Liver (tissue), 9 donors: ENCODE data around the gene SLC66A2. TPM values are rescaled to one million over a fixed set of nuclear protein-coding genes. Genes with fewer than 3 reads are reported as not detected.

Source experiments
- DNase-seq: peaks from one replicate; pipeline ENCODE4 v3.0.0-alpha.2; 2017; ENCODE audit warnings: low spot score
- H3K27ac ChIP-seq, 2 donors: one replicate each; pipeline ENCODE4 v1.7.0; 2013; ENCODE audit warnings: inconsistent platforms in 2 of 2, low read length in 2 of 2, control low read depth in 1 of 2, low read depth in 1 of 2, mild to moderate bottlenecking in 1 of 2
- H3K27me3 ChIP-seq, 4 donors: one replicate each; pipeline versions ENCODE4 v1.6.1 to v1.7.0; 2013; ENCODE audit warnings: low read length in 3 of 4, inconsistent platforms in 1 of 4, mild to moderate bottlenecking in 1 of 4, moderate library complexity in 1 of 4; ENCODE audit not compliant: control insufficient read depth in 4 of 4, insufficient read depth in 4 of 4
- H3K36me3 ChIP-seq, 4 donors: one replicate each; pipeline versions ENCODE4 v1.6.1 to v1.7.0; 2013; ENCODE audit warnings: low read length in 3 of 4, mild to moderate bottlenecking in 3 of 4, low read depth in 1 of 4, moderate library complexity in 1 of 4; ENCODE audit not compliant: control insufficient read depth in 4 of 4, insufficient read depth in 3 of 4
- H3K4me1 ChIP-seq, 4 donors: one replicate each; pipeline versions ENCODE4 v1.6.1 to v1.7.0; 2013; ENCODE audit warnings: low read length in 3 of 4, mild to moderate bottlenecking in 3 of 4, moderate library complexity in 1 of 4; ENCODE audit not compliant: control insufficient read depth in 4 of 4, insufficient read depth in 4 of 4
- H3K4me3 ChIP-seq, 3 donors: one replicate each; pipeline versions ENCODE4 v1.6.1 to v1.7.0; 2013; ENCODE audit warnings: low read length in 3 of 3, control low read depth in 1 of 3, low read depth in 1 of 3, mild to moderate bottlenecking in 1 of 3
- H3K9ac ChIP-seq, 2 donors: one replicate each; pipeline ENCODE4 v1.7.0; 2013; ENCODE audit warnings: low read length in 2 of 2, mild to moderate bottlenecking in 2 of 2, moderate library complexity in 2 of 2, control low read depth in 1 of 2, low read depth in 1 of 2
- H3K9me3 ChIP-seq, 4 donors: one replicate each; pipeline versions ENCODE4 v1.6.1 to v1.7.0; 2013; ENCODE audit warnings: low read length in 3 of 4; ENCODE audit not compliant: control insufficient read depth in 4 of 4
- EGR1 ChIP-seq, 2 donors: IDR thresholded peaks; 2 replicates each; pipeline ENCODE4 v1.6.1; 2016 to 2018; ENCODE audit warnings: antibody characterized with exemption in 2 of 2, low read depth in 2 of 2
- FOXA2 ChIP-seq: IDR thresholded peaks from 2 replicates; pipeline ENCODE4 v1.6.1; 2016; ENCODE audit warnings: antibody characterized with exemption
- GABPA ChIP-seq, 2 donors: IDR thresholded peaks in 1 of 2; conservative IDR thresholded peaks in 1 of 2; 2 replicates each; pipeline ENCODE4 v1.6.1; 2016; ENCODE audit warnings: antibody characterized with exemption in 2 of 2, mild to moderate bottlenecking in 1 of 2, moderate library complexity in 1 of 2
- HNF4A ChIP-seq, 2 donors: conservative IDR thresholded peaks; 2 replicates each; pipeline ENCODE4 v1.6.1; 2016; ENCODE audit warnings: antibody characterized with exemption in 2 of 2, mild to moderate bottlenecking in 2 of 2
- HNF4G ChIP-seq: IDR thresholded peaks from 2 replicates; pipeline ENCODE4 v1.6.1; 2016; ENCODE audit warnings: antibody characterized with exemption
- JUND ChIP-seq, 2 donors: IDR thresholded peaks; 2 replicates each; pipeline ENCODE4 v1.6.1; 2016; ENCODE audit warnings: antibody characterized with exemption in 2 of 2
- RXRA ChIP-seq, 2 donors: IDR thresholded peaks; 2 replicates each; pipeline ENCODE4 v1.6.1; 2017 to 2018; ENCODE audit warnings: antibody characterized with exemption in 2 of 2, mild to moderate bottlenecking in 1 of 2
- SP1 ChIP-seq: IDR thresholded peaks from 2 replicates; pipeline ENCODE4 v1.6.1; 2018; ENCODE audit warnings: antibody characterized with exemption, mild to moderate bottlenecking
- TAF1 ChIP-seq: conservative IDR thresholded peaks from 2 replicates; pipeline ENCODE4 v1.6.1; 2016; ENCODE audit warnings: antibody characterized with exemption, mild to moderate bottlenecking
- YY1 ChIP-seq: IDR thresholded peaks from 2 replicates; pipeline ENCODE4 v1.6.1; 2016; ENCODE audit warnings: antibody characterized with exemption, mild to moderate bottlenecking
- WGBS: extraction: QIAGEN DNeasy Blood & Tissue Kit; methylation state at CpG from one replicate; pipeline ENCODE4 v1.1.7; 2013; 5-methylcytosine and 5-hydroxymethylcytosine counted together
- polyA plus RNA-seq, 2 donors: library from polyadenylated mRNA; stranded (reverse) in 1 of 2; unstranded in 1 of 2; fragments of 200-250 nt in 1 of 2; fragments of >200 nt in 1 of 2; fragmentation: Nextera tagmentation in 1 of 2; extraction: Ambion mirVana in 1 of 2; gene quantifications; one replicate each; pipeline versions ENCODE4 v1.2.1 to v1.2.3, GENCODE V29; 2013 to 2015
- total RNA-seq, 2 donors: library from RNA; depleted of rRNA; stranded (reverse); fragments of >200 nt; gene quantifications; one replicate each; pipeline ENCODE4 v1.2.3, GENCODE V29; 2014
- TF ChIP-seq, protein P1 (sequence below): IDR thresholded peaks from 2 replicates; pipeline ENCODE4 v1.6.1; 2016; ENCODE audit warnings: antibody characterized with exemption
- TF ChIP-seq, protein P2 (sequence below): IDR thresholded peaks from 2 replicates; pipeline ENCODE4 v1.6.1; 2016; ENCODE audit warnings: antibody characterized with exemption
- TF ChIP-seq, protein P3 (sequence below): fragments of 150-350 bp; IDR thresholded peaks from 2 replicates; pipeline ENCODE4 v1.5.1; 2017; ENCODE audit warnings: improper control_type of control experiment, low read depth, low read length; ENCODE audit not compliant: missing input control
- TF ChIP-seq, protein P4 (sequence below): IDR thresholded peaks from 2 replicates; pipeline ENCODE4 v1.6.1; 2016; ENCODE audit warnings: antibody characterized with exemption, mild to moderate bottlenecking
- TF ChIP-seq, protein P5 (sequence below): IDR thresholded peaks from 2 replicates; pipeline ENCODE4 v1.6.1; 2016; ENCODE audit warnings: antibody characterized with exemption
- donor health status: healthy.
- donor health status: healthy.
- donor health status: healthy.
- donor health status: healthy.
- donor health status: healthy.

SLC66A2 gene
- total and polyA plus RNA-seq, 4 donors: 47.8 to 107 (median 67.9) TPM

DNA sequence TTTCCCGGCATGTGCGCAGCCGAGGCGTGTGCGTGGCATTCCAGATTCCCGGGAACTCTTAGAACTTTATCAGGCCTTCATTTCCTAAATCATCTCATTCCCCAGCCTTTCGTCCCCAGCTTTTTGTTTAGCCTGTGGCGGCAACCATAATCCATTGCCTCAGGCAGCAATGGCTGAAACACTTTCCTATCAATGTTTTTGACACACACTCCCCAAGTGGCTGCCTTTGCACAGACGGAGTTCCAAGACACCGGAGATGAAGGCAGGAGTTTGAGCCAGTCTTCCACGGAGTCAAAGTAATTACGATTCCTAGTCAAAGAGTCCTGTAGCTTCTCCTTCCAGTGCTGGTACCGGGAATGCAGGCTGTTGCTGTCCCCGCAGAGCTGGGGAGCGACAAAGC lies 88.9 kb downstream of the SLC66A2 start:
- TF ChIP-seq YY1 (no peak), RXRA (IDR thresholded peaks at IDR 0.05) (no peak)
- TF ChIP-seq, protein P1, sequence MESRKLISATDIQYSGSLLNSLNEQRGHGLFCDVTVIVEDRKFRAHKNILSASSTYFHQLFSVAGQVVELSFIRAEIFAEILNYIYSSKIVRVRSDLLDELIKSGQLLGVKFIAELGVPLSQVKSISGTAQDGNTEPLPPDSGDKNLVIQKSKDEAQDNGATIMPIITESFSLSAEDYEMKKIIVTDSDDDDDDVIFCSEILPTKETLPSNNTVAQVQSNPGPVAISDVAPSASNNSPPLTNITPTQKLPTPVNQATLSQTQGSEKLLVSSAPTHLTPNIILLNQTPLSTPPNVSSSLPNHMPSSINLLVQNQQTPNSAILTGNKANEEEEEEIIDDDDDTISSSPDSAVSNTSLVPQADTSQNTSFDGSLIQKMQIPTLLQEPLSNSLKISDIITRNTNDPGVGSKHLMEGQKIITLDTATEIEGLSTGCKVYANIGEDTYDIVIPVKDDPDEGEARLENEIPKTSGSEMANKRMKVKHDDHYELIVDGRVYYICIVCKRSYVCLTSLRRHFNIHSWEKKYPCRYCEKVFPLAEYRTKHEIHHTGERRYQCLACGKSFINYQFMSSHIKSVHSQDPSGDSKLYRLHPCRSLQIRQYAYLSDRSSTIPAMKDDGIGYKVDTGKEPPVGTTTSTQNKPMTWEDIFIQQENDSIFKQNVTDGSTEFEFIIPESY: no peak
- TF ChIP-seq, protein P2, sequence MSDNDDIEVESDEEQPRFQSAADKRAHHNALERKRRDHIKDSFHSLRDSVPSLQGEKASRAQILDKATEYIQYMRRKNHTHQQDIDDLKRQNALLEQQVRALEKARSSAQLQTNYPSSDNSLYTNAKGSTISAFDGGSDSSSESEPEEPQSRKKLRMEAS: no peak
- Histone ChIP-seq H3K9me3 (peaks cover 0 to 2% (median 0%) of the 10 kb centered on the region in 4 donors), H3K4me1 (no peaks in the 10 kb centered on the region), H3K36me3 (no peaks in the 10 kb centered on the region), H3K27me3 (no peaks in the 10 kb centered on the region), H3K4me3 (no peak overlapping the region), H3K27ac (no peak overlapping the region), H3K9ac (no peak overlapping the region)
- peak; percentile 6 for DNase-seq
- WGBS: 88% methylated on average over 15 of the region's 15 CpGs

DNA sequence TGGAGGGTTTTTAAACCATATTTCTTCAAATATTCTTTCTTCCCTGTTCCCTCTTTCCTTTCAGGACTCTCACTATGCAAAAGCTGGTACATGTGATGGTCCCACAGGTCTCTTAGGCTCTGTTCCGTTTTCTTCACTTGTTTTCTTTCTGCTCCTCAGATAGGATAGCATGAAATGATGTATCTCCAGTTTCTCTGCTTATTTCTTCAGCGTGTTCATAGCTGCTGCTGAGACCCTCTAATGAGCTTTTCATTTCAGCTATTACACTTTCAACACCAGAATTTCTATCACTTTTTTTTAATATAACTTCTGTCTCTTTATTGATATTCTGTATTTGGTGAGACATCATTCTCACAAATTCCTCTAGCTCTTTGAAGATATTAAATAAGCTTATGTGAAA lies 89.8 kb downstream of the SLC66A2 start:
- peaks cover 0 to 2% (median 0%) of the 10 kb centered on the region in 4 donors for H3K9me3 ChIP-seq
- H3K27ac ChIP-seq: no peak overlapping the region
- H3K36me3 ChIP-seq: no peaks in the 10 kb centered on the region
- H3K4me3 ChIP-seq: no peak overlapping the region
- no peak for TF ChIP-seq EGR1 (IDR thresholded peaks at IDR 0.05; ENCODE audit: low read depth in 2 of 2)
- TF ChIP-seq SP1: no peak
- no peak for TF ChIP-seq TAF1
- TF ChIP-seq YY1: no peak
- TF ChIP-seq, protein P3, sequence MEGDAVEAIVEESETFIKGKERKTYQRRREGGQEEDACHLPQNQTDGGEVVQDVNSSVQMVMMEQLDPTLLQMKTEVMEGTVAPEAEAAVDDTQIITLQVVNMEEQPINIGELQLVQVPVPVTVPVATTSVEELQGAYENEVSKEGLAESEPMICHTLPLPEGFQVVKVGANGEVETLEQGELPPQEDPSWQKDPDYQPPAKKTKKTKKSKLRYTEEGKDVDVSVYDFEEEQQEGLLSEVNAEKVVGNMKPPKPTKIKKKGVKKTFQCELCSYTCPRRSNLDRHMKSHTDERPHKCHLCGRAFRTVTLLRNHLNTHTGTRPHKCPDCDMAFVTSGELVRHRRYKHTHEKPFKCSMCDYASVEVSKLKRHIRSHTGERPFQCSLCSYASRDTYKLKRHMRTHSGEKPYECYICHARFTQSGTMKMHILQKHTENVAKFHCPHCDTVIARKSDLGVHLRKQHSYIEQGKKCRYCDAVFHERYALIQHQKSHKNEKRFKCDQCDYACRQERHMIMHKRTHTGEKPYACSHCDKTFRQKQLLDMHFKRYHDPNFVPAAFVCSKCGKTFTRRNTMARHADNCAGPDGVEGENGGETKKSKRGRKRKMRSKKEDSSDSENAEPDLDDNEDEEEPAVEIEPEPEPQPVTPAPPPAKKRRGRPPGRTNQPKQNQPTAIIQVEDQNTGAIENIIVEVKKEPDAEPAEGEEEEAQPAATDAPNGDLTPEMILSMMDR: no peak
- TF ChIP-seq, protein P2: no peak
- TF ChIP-seq, protein P4, sequence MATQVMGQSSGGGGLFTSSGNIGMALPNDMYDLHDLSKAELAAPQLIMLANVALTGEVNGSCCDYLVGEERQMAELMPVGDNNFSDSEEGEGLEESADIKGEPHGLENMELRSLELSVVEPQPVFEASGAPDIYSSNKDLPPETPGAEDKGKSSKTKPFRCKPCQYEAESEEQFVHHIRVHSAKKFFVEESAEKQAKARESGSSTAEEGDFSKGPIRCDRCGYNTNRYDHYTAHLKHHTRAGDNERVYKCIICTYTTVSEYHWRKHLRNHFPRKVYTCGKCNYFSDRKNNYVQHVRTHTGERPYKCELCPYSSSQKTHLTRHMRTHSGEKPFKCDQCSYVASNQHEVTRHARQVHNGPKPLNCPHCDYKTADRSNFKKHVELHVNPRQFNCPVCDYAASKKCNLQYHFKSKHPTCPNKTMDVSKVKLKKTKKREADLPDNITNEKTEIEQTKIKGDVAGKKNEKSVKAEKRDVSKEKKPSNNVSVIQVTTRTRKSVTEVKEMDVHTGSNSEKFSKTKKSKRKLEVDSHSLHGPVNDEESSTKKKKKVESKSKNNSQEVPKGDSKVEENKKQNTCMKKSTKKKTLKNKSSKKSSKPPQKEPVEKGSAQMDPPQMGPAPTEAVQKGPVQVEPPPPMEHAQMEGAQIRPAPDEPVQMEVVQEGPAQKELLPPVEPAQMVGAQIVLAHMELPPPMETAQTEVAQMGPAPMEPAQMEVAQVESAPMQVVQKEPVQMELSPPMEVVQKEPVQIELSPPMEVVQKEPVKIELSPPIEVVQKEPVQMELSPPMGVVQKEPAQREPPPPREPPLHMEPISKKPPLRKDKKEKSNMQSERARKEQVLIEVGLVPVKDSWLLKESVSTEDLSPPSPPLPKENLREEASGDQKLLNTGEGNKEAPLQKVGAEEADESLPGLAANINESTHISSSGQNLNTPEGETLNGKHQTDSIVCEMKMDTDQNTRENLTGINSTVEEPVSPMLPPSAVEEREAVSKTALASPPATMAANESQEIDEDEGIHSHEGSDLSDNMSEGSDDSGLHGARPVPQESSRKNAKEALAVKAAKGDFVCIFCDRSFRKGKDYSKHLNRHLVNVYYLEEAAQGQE: no peak
- TF ChIP-seq, protein P1: no peak
- no peak for TF ChIP-seq RXRA (IDR thresholded peaks at IDR 0.05)
- TF ChIP-seq FOXA2: no peak
- TF ChIP-seq, protein P5, sequence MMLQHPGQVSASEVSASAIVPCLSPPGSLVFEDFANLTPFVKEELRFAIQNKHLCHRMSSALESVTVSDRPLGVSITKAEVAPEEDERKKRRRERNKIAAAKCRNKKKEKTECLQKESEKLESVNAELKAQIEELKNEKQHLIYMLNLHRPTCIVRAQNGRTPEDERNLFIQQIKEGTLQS: no peak
- TF ChIP-seq GABPA (IDR thresholded peaks at IDR 0.05 in 1 of 2, conservative IDR thresholded peaks at IDR 0.05 in 1 of 2): no peak
- TF ChIP-seq HNF4G: no peak
- TF ChIP-seq JUND (IDR thresholded peaks at IDR 0.05): no peak
- TF ChIP-seq HNF4A (conservative IDR thresholded peaks at IDR 0.05): no peak
- WGBS: 77% methylated on average over 2 of the region's 2 CpGs
- H3K27me3 ChIP-seq: no peaks in the 10 kb centered on the region
- DNase-seq: no peak
- H3K4me1 ChIP-seq: no peaks in the 10 kb centered on the region
- no peak overlapping the region for H3K9ac ChIP-seq
